ENCODE measurements around the gene ECE2. TPM values are rescaled to one million over a fixed set of nuclear protein-coding genes. Genes with fewer than 3 reads are reported as not detected.

The ECE2 gene
- total and polyA plus RNA-seq, 10 of the 15 experiments (the other 5 are each of a cell fraction or from before 2014, with no cell fraction given) = not detected

DNA sequence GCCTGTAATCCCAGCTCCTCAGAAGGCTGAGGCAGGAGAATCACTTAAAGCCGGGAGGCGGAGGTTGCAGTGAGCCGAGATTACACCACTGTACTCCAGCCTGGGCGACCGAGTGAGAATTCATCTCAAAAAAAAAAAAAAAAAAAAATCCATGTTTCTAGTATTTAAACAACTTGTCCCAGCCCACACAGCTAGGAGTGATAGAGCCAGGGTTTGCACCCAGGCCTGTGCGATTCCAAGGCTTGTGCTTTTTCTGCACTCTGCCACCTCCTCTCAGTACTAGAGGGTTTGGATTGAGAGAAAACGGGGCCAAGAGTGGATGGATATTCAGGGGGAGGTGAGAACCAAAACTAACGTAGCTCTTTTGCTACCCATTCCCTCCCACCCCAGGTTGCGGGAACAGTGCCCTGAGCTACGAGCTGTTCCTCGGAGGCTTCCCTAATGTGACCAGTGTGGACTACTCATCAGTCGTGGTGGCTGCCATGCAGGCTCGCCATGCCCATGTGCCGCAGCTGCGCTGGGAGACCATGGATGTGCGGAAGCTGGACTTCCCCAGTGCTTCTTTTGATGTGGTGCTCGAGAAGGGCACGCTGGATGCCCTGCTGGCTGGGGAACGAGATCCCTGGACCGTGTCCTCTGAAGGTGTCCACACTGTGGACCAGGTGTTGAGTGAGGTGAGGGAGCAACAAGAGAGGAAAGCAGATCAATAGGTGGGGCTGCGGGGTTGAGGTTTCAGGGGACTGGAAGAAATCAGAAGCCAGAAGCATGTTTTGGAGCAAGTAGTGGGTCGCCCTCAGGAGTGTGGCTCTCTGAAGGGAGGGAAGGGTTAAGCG, 18.5 kb upstream of the ECE2 start:
- no peak for ATAC-seq
- no peak for FAIRE-seq
- Histone ChIP-seq H3K9me3 (replicated peaks; ENCODE audit: control insufficient read depth, insufficient read depth, low read length) (no peaks in the 10 kb centered on the region), H3K36me3 (ENCODE audit: control insufficient read depth in 2 of 2, insufficient read depth in 2 of 2, low read length in 1 of 2) (no peaks in the 10 kb centered on the region), H4K20me1 (ENCODE audit: control insufficient read depth, insufficient read depth) (no peaks in the 10 kb centered on the region), H3K4me1 (ENCODE audit: control insufficient read depth, insufficient read depth, low read length) (0 out of 2 replicates have a peak, but pooled peaks cover 4% of the 10 kb centered on the region), H2AFZ (ENCODE audit: control insufficient read depth, low read depth, low read length) (no peak overlapping the region), H3K79me2 (ENCODE audit: control insufficient read depth, insufficient read depth, low read length) (no peaks in the 10 kb centered on the region), H3K9ac (ENCODE audit: control insufficient read depth, insufficient read depth, low read length) (no peak overlapping the region), H3K4me2 (ENCODE audit: control insufficient read depth, insufficient read depth) (no peak overlapping the region), H3K27me3 (replicated peaks in 1 of 2; ENCODE audit: control insufficient read depth in 2 of 2, insufficient read depth in 2 of 2, low read length in 1 of 2) (peaks cover 2 to 4% of the 10 kb centered on the region in 2 experiments; a peak in 3 of 4 replicates), H3K27ac (ENCODE audit: control insufficient read depth, insufficient read depth) (no peak overlapping the region), H3K4me3 (no peak overlapping the region)
- DNase-seq (ENCODE audit: low read depth, low spot score) = no peak
- intact Hi-C loops (cut with micrococcal nuclease; ENCODE audit: unreplicated experiment) (loop anchor here (10.0 kb wide), 1 partner anchor 242 kb away; the partner anchor contains the start of gene ABCC5), in situ Hi-C loops (cut with MboI) (no loop called here)
- WGBS (ENCODE audit: insufficient coverage, insufficient replicate concordance, low lambda C conversion rate, missing lambda C conversion rate) = 83% methylated on average over 22 of the region's 23 CpGs
- ChIA-PET CTCF (interaction anchor here (0.8 kb wide), 1 partner anchor 19 kb away, joined by 4 read pairs; no protein-coding TSS in a partner anchor), POLR2A (interaction anchor here (0.6 kb wide), 1 partner anchor 151 kb away, joined by 3 read pairs; no protein-coding TSS in a partner anchor), RAD21 (ENCODE audit: unreplicated experiment) (interaction anchor here (0.7 kb wide), 1 partner anchor 49 kb away, joined by 4 read pairs; no protein-coding TSS in a partner anchor), SMC1A (ENCODE audit: uncharacterized antibody, unreplicated experiment) (no interaction called here)
- BruUV-seq (replicated peaks) = no TSS peak
- TF ChIP-seq, protein P1, sequence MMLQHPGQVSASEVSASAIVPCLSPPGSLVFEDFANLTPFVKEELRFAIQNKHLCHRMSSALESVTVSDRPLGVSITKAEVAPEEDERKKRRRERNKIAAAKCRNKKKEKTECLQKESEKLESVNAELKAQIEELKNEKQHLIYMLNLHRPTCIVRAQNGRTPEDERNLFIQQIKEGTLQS (IDR thresholded peaks at IDR 0.05; ENCODE audit: borderline replicate concordance, extremely low read depth, low read depth, low read length) = no peak
- TF ChIP-seq BRCA1 (IDR thresholded peaks at IDR 0.05; ENCODE audit: low read depth, low read length) = no peak

DNA sequence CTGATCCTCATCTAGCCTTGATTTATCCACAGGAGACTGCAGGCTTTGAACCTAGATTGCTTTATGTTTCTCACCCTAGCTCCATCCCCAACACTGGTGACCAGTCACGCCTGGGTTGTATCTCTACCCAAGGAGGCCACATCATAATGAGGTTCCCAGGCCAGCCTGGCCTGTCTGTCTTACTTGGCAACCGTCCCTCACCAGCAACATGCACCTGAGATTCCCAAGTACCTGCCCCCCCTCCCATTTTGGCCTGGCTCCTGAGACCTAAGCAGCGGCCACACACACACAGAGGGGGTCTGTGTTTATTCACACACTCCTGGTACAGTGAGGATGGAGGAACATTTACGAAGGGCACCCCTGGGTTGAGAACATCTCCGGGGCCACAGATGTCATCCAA, 16.9 kb upstream of the ECE2 start:
- WGBS (ENCODE audit: insufficient coverage, insufficient replicate concordance, low lambda C conversion rate, missing lambda C conversion rate) = 93% methylated on average over 5 of the region's 5 CpGs
- no peak for DNase-seq (ENCODE audit: low read depth, low spot score)
- CTCF ChIA-PET = interaction anchor here (0.9 kb wide), 1 partner anchor 9 kb away, joined by 4 read pairs; the partner anchor contains the start of gene EEF1AKMT4
- Histone ChIP-seq H3K4me1 (ENCODE audit: control insufficient read depth, insufficient read depth, low read length) (0 out of 2 replicates have a peak, but pooled peaks cover 4% of the 10 kb centered on the region), H3K27me3 (replicated peaks in 1 of 2; ENCODE audit: control insufficient read depth in 2 of 2, insufficient read depth in 2 of 2, low read length in 1 of 2) (peaks cover 2 to 11% of the 10 kb centered on the region in 2 experiments), H3K4me3 (no peak overlapping the region), H3K27ac (ENCODE audit: control insufficient read depth, insufficient read depth) (no peak overlapping the region), H3K9me3 (replicated peaks; ENCODE audit: control insufficient read depth, insufficient read depth, low read length) (no peaks in the 10 kb centered on the region), H3K9ac (ENCODE audit: control insufficient read depth, insufficient read depth, low read length) (no peak overlapping the region), H3K36me3 (ENCODE audit: control insufficient read depth in 2 of 2, insufficient read depth in 2 of 2, low read length in 1 of 2) (no peaks in the 10 kb centered on the region), H3K79me2 (ENCODE audit: control insufficient read depth, insufficient read depth, low read length) (no peaks in the 10 kb centered on the region), H2AFZ (ENCODE audit: control insufficient read depth, low read depth, low read length) (no peak overlapping the region), H3K4me2 (ENCODE audit: control insufficient read depth, insufficient read depth) (no peak overlapping the region), H4K20me1 (ENCODE audit: control insufficient read depth, insufficient read depth) (no peaks in the 10 kb centered on the region)
- no peak for FAIRE-seq
- no peak for ATAC-seq
- SMC1A ChIA-PET (ENCODE audit: uncharacterized antibody, unreplicated experiment) = no interaction called here
- no TSS peak for BruUV-seq (replicated peaks)
- intact Hi-C loops (cut with micrococcal nuclease; ENCODE audit: unreplicated experiment) = loop anchor here (10.0 kb wide), 1 partner anchor 244 kb away; the partner anchor contains the start of gene ABCC5
- in situ Hi-C loops (cut with MboI) = no loop called here
- RAD21 ChIA-PET (ENCODE audit: unreplicated experiment) = no interaction called here
- POLR2A ChIA-PET = no interaction called here
- TF ChIP-seq, protein P2, sequence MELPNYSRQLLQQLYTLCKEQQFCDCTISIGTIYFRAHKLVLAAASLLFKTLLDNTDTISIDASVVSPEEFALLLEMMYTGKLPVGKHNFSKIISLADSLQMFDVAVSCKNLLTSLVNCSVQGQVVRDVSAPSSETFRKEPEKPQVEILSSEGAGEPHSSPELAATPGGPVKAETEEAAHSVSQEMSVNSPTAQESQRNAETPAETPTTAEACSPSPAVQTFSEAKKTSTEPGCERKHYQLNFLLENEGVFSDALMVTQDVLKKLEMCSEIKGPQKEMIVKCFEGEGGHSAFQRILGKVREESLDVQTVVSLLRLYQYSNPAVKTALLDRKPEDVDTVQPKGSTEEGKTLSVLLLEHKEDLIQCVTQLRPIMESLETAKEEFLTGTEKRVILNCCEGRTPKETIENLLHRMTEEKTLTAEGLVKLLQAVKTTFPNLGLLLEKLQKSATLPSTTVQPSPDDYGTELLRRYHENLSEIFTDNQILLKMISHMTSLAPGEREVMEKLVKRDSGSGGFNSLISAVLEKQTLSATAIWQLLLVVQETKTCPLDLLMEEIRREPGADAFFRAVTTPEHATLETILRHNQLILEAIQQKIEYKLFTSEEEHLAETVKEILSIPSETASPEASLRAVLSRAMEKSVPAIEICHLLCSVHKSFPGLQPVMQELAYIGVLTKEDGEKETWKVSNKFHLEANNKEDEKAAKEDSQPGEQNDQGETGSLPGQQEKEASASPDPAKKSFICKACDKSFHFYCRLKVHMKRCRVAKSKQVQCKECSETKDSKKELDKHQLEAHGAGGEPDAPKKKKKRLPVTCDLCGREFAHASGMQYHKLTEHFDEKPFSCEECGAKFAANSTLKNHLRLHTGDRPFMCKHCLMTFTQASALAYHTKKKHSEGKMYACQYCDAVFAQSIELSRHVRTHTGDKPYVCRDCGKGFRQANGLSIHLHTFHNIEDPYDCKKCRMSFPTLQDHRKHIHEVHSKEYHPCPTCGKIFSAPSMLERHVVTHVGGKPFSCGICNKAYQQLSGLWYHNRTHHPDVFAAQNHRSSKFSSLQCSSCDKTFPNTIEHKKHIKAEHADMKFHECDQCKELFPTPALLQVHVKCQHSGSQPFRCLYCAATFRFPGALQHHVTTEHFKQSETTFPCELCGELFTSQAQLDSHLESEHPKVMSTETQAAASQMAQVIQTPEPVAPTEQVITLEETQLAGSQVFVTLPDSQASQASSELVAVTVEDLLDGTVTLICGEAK (IDR thresholded peaks at IDR 0.05; ENCODE audit: borderline replicate concordance) = no peak
- no peak for TF ChIP-seq BCL11A (IDR thresholded peaks at IDR 0.05; ENCODE audit: low read depth, low read length)
- no peak for TF ChIP-seq STAT1 (conservative IDR thresholded peaks at IDR 0.05)
- TF ChIP-seq NFXL1 (IDR thresholded peaks at IDR 0.05; ENCODE audit: borderline replicate concordance) = no peak
- TF ChIP-seq RELA (IDR thresholded peaks at IDR 0.05; ENCODE audit: borderline replicate concordance, partially characterized antibody) = no peak
- no peak for TF ChIP-seq EED (IDR thresholded peaks at IDR 0.05; ENCODE audit: low read depth)
- TF ChIP-seq ZNF622 (IDR thresholded peaks at IDR 0.05) = no peak
- no peak for TF ChIP-seq FOXK2 (IDR thresholded peaks at IDR 0.05)
- TF ChIP-seq JUNB (IDR thresholded peaks at IDR 0.05) = no peak
- TF ChIP-seq KAT2A (conservative IDR thresholded peaks at IDR 0.05; ENCODE audit: control insufficient read depth, low read depth, low read length) = no peak
- TF ChIP-seq IRF4 (IDR thresholded peaks at IDR 0.05; ENCODE audit: low read depth, low read length) = no peak
